HL-60 (cell line): ENCODE measurements around the gene FUT3.
A peak's percentile ranks its signal among the peaks of the same experiment; 100 is the strongest.

Experiments used
- DNase-seq, 2 experiments: peaks; one replicate each; pipeline ENCODE4 v3.0.0-alpha.2; 2010 to 2020; ENCODE audit warnings: low read depth in 1 of 2, low spot score in 1 of 2
- H3K27ac ChIP-seq: fragments of 250-450 bp; sonication (Bioruptor Pico); replicated peaks from 2 replicates; pipeline ENCODE4 v1.5.1; 2020; ENCODE audit warnings: mild to moderate bottlenecking, moderate library complexity
- H3K27me3 ChIP-seq: fragments of 250-450 bp; sonication (Bioruptor Pico); 2 replicates; pipeline ENCODE4 v1.5.1; 2021; ENCODE audit warnings: mild to moderate bottlenecking, moderate library complexity; ENCODE audit not compliant: insufficient read depth, poor library complexity, severe bottlenecking
- H3K4me3 ChIP-seq: replicated peaks from 2 replicates; pipeline ENCODE4 v1.5.1; 2011; ENCODE audit warnings: mild to moderate bottlenecking, control low read depth, low read length; ENCODE audit not compliant: insufficient read depth
- GABPA ChIP-seq: IDR thresholded peaks from 2 replicates; pipeline ENCODE4 v1.6.1; 2012; ENCODE audit warnings: low read depth
- POLR2AphosphoS5 ChIP-seq: IDR thresholded peaks from 2 replicates; pipeline ENCODE4 v1.6.1; 2012; ENCODE audit warnings: low read depth
- SPI1 ChIP-seq: IDR thresholded peaks from 2 replicates; pipeline ENCODE4 v1.6.1; 2012; ENCODE audit warnings: low read depth, mild to moderate bottlenecking, borderline replicate concordance
- TF ChIP-seq, protein P1 (sequence below): IDR thresholded peaks from 2 replicates; pipeline ENCODE4 v1.6.1; 2012; ENCODE audit warnings: low read depth; ENCODE audit not compliant: insufficient replicate concordance
- TF ChIP-seq, protein P2 (sequence below): IDR thresholded peaks from one replicate; pipeline ENCODE4 v1.5.1; 2011; ENCODE audit warnings: low read length, control low read depth, inconsistent platforms; ENCODE audit not compliant: insufficient read depth

The FUT3 gene

DNA sequence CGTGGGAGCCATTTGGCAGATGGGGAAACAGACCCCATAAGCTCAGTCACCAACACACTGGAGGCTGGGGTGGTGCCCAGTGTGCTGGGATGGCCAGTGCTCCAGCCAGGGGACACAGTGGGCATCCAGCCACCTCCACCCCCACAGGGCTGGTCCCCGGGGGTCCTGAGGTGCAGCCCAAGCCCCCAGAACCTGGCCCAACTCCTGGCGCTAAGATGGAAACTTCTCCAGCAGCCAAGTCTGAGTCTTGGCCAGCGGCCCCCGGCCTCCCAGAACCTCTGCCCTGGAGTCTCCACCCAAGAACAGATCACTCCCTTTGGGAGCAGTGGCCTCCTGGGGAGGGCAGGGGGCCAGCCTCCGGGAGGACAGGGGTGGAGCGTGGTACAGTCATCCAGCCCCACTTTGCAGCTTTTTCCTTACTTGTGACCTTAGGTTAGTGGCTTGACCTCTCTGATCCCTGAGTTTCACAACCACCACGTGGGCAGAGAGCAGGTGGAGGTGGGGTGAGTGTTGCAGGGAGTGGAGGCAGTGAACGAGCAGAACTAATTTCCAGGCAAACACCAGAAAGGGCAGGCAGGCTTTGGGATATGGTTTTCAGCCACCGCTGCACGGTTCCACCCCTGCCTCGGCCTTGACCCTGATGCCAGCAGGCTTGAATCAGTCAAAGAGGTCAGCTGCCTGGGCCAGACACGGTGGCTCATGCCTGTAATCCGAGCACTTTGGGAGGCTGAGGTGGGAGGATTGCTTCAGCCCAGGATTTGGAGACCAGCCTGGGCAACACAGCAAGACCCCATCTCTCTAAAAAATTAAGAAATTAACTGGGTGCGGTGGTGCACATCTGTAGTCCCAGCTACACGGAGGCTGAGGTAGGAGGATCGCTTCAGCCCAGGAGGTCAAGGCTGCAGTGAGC lies 50.6 kb downstream of the FUT3 start:
- no peak overlapping the region for H3K27ac ChIP-seq
- no peak for DNase-seq
- H3K27me3 ChIP-seq = peaks cover 10% of the 10 kb centered on the region
- H3K4me3 ChIP-seq = no peak overlapping the region
- TF ChIP-seq GABPA (no peak), SPI1 (no peak), POLR2AphosphoS5 (no peak)
- TF ChIP-seq, protein P1, sequence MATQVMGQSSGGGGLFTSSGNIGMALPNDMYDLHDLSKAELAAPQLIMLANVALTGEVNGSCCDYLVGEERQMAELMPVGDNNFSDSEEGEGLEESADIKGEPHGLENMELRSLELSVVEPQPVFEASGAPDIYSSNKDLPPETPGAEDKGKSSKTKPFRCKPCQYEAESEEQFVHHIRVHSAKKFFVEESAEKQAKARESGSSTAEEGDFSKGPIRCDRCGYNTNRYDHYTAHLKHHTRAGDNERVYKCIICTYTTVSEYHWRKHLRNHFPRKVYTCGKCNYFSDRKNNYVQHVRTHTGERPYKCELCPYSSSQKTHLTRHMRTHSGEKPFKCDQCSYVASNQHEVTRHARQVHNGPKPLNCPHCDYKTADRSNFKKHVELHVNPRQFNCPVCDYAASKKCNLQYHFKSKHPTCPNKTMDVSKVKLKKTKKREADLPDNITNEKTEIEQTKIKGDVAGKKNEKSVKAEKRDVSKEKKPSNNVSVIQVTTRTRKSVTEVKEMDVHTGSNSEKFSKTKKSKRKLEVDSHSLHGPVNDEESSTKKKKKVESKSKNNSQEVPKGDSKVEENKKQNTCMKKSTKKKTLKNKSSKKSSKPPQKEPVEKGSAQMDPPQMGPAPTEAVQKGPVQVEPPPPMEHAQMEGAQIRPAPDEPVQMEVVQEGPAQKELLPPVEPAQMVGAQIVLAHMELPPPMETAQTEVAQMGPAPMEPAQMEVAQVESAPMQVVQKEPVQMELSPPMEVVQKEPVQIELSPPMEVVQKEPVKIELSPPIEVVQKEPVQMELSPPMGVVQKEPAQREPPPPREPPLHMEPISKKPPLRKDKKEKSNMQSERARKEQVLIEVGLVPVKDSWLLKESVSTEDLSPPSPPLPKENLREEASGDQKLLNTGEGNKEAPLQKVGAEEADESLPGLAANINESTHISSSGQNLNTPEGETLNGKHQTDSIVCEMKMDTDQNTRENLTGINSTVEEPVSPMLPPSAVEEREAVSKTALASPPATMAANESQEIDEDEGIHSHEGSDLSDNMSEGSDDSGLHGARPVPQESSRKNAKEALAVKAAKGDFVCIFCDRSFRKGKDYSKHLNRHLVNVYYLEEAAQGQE = no peak
- TF ChIP-seq, protein P2, sequence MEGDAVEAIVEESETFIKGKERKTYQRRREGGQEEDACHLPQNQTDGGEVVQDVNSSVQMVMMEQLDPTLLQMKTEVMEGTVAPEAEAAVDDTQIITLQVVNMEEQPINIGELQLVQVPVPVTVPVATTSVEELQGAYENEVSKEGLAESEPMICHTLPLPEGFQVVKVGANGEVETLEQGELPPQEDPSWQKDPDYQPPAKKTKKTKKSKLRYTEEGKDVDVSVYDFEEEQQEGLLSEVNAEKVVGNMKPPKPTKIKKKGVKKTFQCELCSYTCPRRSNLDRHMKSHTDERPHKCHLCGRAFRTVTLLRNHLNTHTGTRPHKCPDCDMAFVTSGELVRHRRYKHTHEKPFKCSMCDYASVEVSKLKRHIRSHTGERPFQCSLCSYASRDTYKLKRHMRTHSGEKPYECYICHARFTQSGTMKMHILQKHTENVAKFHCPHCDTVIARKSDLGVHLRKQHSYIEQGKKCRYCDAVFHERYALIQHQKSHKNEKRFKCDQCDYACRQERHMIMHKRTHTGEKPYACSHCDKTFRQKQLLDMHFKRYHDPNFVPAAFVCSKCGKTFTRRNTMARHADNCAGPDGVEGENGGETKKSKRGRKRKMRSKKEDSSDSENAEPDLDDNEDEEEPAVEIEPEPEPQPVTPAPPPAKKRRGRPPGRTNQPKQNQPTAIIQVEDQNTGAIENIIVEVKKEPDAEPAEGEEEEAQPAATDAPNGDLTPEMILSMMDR = no peak

DNA sequence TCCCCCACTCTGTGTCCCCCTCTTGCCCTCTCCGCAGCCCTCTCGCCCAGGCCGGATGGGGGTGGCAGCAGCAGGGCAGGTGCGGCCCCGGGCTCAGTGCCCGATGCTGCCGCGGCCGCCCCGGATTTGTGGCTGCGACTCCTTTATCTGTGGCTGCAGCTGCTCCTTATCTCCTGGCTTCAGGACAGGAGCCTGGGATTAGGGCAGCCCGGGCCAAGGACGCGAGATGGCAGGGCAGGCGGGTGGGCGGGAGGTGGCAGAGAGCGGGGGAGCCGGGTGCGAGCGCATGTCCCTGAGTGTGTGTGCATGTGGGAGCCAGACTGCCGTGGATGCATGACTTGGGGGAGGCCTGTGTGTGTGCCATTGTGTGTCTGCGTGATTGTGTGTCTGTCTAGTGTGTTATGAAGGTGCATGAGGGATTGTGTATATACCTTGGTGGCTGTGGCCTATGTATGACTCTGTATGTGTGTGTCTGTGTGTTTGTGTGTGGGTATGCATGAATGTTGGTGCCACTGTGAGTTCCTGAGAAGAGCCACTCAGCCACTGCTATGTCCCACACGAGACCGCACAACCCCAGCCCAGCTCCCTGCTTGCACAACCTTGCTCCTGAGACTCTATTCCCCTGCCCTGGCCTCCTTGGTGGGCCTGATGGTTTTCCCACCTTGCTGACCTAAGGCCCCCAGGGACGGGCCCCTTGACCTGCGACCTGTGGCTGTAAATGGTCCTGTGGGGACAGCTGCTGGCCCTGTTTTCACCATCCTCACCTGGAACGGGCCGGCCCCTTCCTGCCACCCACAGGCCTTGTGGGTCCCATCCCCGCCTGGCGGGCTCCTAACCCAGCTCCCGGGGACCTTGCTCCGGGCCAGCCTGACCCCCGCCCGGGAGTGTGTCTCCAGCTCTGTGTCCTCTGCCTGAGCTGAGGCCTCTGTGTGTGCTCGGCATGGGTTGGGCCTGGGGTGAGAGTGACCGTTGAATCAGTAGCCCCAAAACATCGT lies 51.7 kb downstream of the FUT3 start:
- TF ChIP-seq SPI1 (no peak), POLR2AphosphoS5 (peak; percentile 33; the same call in 1 of the 2 replicates), GABPA (no peak)
- no peak for DNase-seq
- peaks cover 5% of the 10 kb centered on the region for H3K27me3 ChIP-seq

DNA sequence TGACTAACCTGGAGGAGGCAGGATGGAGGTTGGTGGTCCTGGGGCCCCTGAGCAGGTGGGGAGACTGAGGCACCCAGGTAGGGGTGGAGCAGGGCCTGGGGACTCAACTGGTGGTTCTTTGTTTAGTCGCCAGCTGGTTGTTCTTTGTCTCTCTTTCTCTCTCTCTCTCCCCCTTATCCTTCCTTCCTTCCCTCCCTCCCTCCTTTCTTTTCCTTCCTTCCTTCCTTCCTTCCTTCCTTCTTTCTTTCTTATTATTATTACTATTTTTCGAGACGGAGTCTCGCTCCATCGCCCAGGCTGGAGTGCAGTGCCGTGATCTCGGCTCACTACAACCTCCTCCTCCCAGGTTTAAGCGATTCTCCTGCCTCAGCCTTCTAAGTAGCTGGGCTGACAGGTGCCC lies 53.0 kb downstream of the FUT3 start:
- no peak for TF ChIP-seq GABPA
- Histone ChIP-seq H3K27ac (no peak overlapping the region), H3K27me3 (no peaks in the 10 kb centered on the region), H3K4me3 (no peak overlapping the region)
- no peak for DNase-seq

More for the DNA sequence above, 51.7 kb downstream of the FUT3 start:
- Histone ChIP-seq H3K27ac (no peak overlapping the region), H3K4me3 (no peak overlapping the region)

DNA sequence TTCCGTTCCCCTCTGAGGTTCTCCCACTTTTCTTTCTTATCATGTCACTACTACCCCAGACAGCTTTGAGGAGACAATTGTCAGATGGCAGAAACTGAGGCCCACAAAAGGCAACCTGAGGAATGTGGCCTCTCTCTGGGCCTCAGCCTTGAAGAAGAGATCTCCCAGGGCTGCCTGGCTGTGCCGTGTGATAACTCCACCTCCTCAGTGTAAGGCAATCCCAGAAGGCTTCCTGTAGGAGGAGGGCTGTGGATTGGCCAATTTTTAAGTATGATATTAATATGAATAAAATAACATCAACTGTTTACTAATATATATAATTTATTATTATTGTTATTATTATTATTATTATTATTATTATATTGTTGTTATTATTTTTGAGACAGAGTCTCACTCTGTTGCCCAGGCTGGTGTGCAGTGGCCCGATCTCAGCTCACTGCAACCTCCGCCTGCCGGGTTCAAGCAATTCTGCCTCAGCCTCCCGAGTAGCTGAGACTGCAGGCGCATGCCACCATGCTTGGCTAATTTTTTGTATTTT lies 55.8 kb downstream of the FUT3 start:
- no peak for DNase-seq
- H3K27me3 ChIP-seq = no peaks in the 10 kb centered on the region

More for the DNA sequence above, 55.8 kb downstream of the FUT3 start:
- Histone ChIP-seq H3K27ac (no peak overlapping the region), H3K4me3 (no peak overlapping the region)
- no peak for TF ChIP-seq POLR2AphosphoS5
- no peak for TF ChIP-seq GABPA
- TF ChIP-seq SPI1 = no peak
- TF ChIP-seq, protein P2 = no peak
- TF ChIP-seq, protein P1 = no peak
